GM12873 (cell line): Measurements from ENCODE around the gene SKAP2.

Experiments used
- TF ChIP-seq, protein P1 (sequence below): IDR thresholded peaks from 2 replicates; pipeline ENCODE4 v1.5.1; 2012; ENCODE audit warnings: low read depth, mild to moderate bottlenecking, moderate library complexity, low read length, control low read depth; ENCODE audit not compliant: insufficient read depth; ENCODE audit errors: missing control alignments

SKAP2 gene

DNA sequence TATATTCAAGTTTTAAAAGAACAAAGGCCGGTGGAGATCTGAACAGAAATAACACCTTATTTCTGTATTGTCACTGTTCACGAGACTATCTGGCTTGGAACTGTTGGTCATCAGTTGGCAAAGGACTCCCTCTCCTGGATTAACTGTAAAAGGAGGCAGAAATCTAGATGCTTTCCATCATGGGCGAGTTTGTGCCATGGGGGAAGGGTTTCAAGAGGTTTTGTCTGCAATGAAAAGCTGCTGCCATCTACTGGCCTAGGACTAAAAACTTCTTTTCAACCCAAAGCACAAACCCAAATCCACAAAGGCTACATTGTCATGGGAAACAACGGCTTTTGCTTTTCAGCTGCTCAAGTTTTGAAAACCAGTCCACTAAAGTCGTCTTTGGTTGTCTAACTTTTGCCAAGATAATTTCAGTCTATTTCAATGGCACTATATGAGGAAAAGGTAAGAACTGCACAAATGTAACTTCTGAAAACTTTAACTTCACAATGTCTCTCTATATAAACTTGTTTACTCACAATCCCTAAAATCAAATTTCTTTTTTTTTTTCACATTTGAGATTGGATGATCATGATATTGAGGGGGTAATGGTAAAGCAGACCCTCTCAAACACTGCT, 196.8 kb downstream of the SKAP2 start:
- TF ChIP-seq, protein P1, sequence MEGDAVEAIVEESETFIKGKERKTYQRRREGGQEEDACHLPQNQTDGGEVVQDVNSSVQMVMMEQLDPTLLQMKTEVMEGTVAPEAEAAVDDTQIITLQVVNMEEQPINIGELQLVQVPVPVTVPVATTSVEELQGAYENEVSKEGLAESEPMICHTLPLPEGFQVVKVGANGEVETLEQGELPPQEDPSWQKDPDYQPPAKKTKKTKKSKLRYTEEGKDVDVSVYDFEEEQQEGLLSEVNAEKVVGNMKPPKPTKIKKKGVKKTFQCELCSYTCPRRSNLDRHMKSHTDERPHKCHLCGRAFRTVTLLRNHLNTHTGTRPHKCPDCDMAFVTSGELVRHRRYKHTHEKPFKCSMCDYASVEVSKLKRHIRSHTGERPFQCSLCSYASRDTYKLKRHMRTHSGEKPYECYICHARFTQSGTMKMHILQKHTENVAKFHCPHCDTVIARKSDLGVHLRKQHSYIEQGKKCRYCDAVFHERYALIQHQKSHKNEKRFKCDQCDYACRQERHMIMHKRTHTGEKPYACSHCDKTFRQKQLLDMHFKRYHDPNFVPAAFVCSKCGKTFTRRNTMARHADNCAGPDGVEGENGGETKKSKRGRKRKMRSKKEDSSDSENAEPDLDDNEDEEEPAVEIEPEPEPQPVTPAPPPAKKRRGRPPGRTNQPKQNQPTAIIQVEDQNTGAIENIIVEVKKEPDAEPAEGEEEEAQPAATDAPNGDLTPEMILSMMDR: peak; percentile 82

DNA sequence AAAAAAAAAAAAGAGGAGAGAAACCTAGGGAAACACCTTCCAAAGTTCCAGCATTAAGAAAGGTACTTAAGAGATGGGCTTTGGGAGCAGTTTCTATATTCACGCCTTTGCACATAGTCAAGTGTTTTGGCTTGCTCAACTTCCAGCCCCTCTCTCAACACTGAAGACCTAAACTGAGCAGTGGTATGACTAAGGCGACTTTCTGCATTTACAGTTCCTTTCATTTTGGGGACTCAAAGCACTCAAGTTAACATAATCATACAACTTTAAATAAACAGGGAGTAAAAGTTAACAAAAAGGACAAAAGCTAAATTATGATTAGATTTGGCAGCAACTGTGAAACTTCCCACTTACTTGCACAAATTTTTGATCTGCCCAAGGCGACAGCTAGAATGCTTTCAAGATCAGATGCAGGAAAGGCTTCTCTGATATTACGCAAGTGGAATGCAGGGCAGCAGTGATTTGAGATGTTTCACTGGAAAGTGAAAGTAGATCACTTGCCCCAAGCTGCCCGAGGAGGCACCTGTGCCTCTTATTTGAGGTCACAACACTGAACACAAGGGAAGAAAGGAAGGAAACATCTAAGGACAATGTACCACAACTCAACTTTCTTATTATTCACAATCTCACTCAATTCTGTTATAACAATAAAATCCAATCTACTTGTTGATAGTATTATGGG, 199.5 kb downstream of the SKAP2 start:
- TF ChIP-seq, protein P1: no peak

DNA sequence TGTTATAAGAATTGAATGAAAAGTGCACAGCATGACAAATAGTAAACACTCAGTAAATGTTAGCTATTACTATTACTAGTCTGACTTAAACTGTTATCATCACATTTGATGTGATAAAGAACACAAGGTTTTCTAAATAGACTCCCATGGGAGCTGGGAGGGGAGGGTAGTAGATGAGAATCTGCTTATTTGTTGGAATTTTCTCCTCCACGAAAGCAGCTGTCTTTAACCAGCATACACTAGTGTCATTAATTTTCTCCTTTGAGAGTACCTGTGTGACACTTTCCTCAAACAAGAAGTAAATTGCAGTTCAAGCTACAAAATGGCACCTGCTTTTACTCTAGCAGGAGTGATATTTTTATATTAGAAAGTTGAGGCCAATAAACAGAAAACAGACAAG, 200.1 kb downstream of the SKAP2 start:
- TF ChIP-seq, protein P1: no peak

DNA sequence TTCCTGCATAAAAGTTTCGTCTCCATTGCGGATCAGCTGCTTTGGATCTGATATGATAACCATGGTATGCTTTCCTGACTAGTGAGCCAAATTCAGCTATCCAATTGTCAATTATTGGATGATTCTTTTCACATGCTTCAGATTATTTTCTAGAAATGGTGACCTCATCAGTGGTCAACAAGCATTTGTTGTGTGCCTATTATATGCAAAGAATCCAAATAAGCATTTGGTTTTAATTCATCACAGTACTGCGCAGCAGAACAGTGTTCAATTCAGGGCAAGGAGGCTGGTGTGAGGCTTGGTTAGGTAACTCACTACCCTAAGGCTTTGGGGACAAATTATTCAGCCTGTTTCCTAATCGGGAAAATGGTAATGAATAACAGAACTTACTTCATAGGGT, 200.5 kb downstream of the SKAP2 start:
- TF ChIP-seq, protein P1: no peak

DNA sequence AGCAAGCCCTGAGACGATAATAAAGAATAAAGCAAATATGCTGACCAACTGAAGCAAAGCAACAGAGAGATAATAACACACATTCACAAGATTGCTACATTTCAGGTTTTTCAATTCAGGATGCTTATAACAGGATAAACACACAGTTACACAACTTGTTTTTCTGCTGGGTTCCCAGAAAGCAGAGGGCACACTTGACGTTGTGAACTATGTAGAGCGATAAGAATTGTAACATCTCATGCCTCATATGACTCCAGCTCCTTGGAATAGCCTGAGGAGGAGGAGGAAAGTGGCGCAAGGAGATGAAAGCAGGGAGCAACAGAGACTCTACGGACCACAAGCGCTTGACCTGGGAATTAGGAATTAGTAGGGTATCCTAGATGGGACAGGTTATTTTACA, 201.7 kb downstream of the SKAP2 start:
- TF ChIP-seq, protein P1: no peak

DNA sequence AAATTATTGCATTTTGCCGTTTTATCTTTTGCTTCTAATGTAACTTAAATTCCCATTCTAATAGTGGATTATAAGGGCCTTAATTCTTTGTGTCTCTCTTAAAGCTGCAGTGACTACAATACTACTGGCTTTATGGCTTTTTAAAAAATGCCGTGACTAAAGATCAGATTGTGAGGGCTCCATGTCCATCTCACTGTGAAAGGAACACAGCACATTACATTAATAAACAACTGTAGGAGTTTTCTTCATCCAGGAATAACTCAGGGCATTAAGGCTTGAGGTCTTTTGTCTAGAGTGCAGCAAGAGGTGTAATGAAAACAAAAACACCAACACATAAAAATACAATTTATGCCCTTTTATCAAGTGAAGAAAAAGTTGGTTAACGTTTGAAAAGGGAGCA, 205.3 kb downstream of the SKAP2 start:
- TF ChIP-seq, protein P1: no peak

DNA sequence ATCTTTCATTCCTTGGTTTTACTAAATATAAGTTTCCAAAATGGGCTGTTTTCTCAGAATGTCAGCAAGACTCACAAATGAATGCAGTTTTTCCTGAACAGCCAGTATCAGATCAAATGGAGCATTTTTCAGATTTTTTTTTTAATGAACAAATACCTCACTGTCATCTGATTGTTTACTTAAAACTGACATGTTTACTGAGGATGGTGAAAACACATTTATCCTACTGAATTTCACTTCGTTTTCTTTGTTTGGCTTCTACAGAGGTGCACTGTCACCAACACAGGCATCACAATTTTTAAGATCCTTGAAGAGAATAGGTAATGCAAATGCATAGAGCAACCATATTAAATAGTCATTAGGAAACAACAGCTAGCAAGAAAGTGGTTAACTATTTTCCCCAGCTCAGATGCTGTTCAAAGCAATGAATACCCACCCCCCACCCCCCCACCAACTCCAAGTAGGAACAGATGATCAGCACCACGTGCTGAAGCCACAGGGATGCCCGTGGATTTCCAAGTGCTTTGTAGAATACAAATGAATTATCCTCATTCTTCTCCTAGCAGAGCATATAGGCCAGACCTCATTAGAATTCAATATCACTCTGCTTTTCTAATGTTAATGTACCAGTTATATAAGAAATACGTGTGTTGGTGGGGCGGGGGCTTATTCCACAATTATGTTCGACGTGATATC, 205.9 kb downstream of the SKAP2 start:
- TF ChIP-seq, protein P1: no peak
